GM10847 (cell line): Measurements from ENCODE around the gene ABCA2.

ENCODE experiments used
- POLR2A ChIP-seq: IDR thresholded peaks from 2 replicates; pipeline ENCODE4 v1.6.1; 2011; ENCODE audit not compliant: insufficient read length; ENCODE audit errors: extremely low read depth

ABCA2 gene

DNA sequence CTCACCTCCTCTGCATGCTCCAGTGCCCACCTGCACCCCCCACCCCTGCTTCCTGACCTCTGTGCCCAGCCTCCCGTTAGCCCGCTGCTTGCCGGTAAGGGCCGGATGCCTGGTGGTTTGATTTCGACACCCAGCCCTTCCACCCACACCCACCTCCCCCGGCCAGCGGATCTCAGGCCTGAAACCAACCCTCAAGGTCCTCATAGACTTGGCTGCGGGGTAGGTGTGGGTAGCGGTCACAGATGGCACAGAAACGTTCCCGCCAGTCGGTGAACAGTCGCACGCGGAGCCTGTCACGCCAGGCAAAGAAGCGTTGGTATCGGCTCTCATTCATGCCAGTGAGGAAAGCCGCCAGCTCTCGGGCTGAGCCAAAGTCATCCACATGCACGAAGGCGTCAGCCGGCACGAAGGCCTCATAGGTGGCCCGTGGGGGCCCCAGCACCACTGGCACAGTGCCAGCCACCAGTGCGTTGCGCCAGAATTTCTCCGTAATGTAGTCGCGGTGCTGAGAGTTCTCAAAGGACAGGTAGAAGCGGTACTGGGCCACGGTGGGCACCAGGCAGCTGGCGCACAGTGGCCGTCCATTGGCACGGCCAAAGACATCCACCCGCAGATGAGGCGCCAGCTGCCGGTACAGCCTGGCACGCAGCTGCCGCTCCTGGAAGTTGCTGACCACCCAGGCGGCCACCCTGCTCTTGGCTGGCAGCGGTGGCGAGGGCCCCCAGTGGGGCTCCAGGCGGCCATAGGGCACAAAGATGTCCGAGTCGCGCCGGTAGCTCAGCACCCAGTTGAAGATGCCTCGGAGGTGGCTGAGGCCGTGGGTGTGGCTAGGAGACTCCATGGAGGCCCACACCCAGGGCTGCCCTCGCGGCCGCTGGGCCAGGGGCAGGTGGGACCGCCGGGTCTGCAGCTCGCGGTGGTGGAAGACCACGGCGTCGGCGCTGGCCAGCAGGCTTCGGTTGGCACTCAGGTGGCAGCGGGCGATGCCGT lies 2.8 kb upstream of the ABCA2 start:
- TF ChIP-seq POLR2A, result no peak

DNA sequence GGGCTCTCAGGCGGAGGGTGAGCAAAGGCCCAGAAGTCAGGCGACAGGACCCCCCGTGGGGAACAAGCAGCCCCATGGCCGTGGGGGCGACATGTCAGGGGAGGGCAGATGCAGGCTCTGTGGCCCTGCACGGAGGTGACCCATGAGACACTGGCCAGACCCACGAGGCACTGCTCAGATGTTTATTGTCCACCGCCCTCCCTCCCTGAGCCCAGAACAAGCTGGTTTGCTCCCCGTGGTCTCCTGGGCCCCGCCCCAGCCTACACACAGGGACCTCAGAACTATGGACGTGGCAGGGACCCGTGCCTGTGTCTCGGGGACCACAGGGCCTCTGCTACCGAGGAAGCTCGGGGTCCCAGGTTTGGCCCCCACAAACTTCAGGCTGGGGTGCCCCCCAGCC lies 2.0 kb upstream of the ABCA2 start:
- TF ChIP-seq POLR2A, result no peak

DNA sequence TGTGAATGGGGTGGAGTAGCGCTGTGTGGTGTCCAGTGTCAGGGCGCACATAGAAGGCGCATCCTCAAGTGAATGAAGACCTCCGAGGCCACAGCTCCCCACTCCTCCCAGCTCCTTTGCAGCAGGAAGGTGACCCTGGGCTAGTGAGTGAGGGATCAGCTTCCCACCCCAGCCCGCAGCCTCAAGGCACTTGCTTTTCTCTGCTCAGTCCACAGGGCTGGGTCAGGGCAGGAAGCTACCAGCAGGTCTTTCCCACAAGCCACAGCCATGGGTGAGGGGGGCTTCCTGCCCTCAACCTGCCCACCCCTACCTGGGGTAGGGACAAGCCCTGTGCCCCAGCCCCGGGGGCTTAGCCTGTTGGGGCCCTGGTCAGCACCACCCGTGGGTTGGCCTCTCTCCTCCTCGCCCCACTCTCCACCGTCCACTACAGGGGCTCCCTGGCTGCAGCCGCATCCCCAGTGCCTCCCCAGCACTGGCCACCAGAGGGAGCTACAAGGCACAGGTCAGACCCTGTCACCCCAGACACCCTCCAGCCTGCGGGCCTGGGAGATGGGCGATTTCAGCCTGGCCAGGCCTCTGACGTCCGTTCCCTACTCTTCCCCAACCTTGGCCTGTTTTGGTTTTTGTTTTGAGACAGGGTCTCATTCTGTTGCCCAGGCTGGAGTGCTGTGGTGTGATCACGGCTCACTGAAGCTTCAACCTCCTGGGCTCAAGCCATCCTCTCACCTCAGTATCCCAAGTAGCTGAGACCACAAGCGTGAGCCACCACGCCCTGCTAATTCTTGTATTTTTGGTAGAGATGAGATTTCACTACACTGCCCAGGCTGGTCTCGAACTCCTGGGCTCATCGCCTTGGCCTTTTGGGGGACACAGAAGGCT lies 1.3 kb upstream of the ABCA2 start:
- TF ChIP-seq POLR2A, result no peak

- no peak for TF ChIP-seq POLR2A
Observed at GRCh38 chr9:137028263-137029057, 423 bp upstream of the ABCA2 start.

GRCh38 chr9:137026828-137027227 lies 1.2 kb downstream of the ABCA2 start:
- TF ChIP-seq POLR2A, result no peak

- TF ChIP-seq POLR2A, result no peak
Observed at GRCh38 chr9:137026384-137026783, 1.7 kb downstream of the ABCA2 start.

DNA sequence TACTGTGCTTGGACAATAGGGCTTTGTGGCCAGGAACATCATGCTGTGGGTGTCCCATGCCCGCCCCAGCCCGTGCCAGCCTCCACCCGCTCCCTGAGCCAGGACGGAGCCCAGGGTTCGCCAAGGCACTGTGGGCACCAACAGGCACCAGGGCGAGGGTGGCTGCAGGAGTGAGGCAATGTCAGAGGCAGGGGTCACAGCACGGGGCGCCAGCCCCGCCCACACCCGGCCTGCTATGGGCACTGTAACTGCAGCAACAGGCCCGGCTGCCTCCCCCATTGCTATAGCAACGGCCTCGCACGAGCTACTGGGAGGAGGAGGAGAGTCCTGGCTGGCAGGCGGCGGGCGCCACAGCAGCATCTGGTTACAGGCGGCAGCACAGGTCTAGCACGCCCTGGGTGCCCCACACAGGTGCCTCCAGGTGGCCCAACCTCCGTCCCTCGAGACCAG lies 2.5 kb downstream of the ABCA2 start:
- no peak for TF ChIP-seq POLR2A

DNA sequence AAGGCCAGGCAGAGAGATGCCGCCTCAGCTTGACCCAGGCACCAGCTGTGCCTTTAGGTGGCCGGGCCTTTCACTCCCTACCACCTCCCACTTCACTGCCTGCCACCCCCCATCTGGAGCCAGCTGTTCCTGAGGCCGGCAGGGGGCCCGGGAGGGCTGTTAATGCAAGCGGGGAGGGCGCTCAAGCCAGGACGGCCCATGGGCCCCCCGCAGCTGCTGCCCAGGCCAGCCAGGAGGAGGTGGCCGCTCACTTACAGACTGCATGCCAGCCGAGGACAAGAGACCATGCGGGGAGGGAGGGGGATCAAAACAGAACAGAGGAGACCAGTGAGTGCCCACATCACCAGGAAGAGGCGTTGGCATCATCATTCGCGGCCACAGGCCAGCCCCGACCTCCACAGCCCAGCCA lies 4.5 kb downstream of the ABCA2 start:
- no peak for TF ChIP-seq POLR2A

DNA sequence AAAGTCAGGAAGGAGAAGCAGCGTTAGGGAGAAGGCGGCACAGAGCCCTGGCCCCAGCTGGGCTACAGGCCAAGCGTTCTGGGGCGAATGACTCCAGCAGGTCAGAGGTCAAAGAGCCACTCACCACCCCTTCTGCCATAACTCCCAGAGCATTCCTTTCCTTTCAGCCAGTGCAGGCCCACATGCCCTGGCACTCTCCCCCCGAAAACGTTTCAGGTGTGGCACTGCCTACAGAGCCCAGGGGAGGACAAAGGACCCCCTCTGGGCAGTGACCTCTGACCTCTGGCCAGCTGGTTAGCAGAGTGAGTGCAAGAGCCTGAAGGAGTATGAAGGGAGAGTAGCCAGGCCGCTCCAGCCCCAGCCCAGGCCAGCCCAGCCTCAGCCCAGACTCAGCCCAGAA lies 4.9 kb downstream of the ABCA2 start:
- no peak for TF ChIP-seq POLR2A

DNA sequence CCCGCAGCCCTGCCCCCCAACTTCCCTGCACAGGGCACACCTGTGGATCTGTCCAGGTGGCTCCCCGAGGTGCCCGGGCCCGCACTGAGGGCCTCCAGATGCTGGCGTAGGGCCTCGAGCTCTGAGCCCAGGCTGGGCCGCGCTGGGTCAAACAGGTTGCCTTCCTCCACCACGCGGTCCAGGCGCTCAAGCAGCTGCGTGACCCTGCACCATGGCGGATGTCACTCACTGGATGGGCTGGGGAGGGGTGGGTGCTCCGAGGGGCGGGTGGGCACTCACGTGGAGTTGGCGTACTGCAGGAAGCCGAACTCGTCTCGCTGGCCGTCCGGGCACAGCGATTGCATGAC lies 5.4 kb downstream of the ABCA2 start:
- no peak for TF ChIP-seq POLR2A

GRCh38 chr9:137021979-137022661 lies 5.9 kb downstream of the ABCA2 start:
- TF ChIP-seq POLR2A, result no peak

DNA sequence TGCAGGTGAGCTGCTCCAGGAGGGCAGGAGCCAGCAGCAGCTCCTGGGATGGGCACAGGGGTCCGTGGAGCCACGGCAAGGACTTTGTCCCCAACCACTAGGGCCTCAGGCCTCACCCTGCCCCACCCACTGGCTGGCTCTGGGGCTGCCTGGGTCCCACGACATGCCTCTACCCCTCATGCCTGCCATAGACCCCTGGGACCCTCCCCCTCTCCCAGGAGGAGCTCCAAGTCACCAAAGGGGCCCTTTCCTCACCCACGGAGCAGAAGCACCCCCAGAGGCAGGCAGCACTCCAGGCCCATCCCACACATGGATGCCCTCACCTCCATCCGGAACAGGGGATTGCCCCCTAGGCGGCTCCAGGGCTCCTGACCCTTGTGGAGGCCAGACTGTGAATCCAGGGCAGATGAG lies 6.5 kb downstream of the ABCA2 start:
- no peak for TF ChIP-seq POLR2A

DNA sequence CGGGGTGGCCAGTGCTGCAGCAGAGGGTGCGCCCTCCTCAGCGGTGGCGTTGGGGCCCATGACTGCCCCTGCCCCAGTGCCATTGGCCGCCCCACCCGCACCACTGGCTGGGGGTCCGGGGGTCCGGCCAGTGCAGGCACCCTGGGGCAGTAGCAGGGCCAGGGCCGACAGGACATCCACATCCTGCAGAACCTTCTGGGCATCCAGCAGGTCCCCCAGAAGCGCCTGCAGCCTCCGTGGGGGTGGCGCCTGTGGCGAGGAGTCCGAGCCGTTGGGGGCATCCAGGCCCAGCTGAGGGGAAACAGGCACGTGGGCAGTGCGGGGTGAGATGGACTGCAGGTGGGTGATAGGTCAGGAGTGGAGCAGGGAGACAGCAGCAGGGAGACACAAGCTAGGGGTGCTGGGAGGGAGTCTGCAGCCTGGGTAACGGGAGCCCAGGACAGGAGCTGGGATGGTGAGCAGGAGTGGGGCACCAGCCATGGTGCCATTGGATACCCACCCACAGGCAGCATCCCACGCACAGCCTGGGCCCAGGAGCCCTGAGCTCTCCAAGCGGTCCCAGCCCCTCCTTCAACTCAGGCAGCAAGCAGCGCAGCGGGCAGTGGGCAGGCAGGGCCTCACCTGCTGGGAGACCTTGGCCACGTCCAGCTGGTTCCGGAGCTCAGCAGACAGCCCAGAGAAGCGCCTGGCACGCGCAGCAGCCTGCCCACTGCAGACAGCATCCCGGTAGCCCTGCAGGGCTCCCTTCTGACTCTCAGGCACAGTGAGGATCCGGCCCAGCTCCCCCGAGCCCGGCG lies 7.1 kb downstream of the ABCA2 start:
- TF ChIP-seq POLR2A, result no peak

DNA sequence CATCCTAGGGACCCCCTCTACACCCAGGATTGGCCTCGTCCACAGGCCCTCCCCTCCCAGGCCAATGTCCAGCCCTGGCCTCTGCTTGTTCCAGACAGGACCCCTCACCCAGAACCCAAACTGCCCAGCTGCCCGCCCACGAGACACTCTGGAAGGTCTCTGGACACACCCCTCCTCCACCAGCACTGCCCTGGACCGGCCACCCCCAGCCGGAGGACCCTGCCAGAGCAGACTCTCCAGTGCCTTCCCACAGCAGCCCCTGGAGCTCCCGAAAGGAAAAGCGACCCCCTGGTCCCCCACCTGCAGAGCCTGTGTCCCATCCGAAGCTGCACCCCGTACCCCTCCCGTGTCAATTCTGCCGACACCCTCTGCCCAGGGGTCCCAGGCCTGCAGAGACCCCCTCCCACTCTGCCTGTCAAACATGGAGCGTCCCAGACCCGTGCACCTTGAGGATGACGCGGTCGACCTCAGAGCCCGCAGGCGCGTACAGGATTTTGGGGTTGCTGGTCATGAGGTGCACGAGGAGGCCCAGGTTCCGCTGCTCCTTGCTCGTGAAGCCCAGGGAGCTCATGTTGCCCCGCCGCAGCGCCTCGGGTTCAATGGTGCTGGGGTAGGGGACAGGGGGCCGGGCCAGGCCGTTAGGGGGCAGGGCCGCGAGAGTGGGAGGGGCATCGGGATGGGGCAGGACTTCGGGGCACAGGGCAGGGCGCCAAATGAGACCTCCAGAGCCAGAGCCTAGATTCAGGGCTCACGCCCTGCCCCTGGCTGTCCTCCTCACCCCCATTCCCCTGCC lies 8.0 kb downstream of the ABCA2 start:
- no peak for TF ChIP-seq POLR2A
